Amniotic stem cell (primary cell): Measurements from ENCODE around the gene TMEM63C.
"Not testable (repeated sequence)": the region's sequence is repeated elsewhere in the genome, so short reads cannot be mapped to it uniquely, and the experiment has no call there.

Experiments
- DNase-seq: peaks from one replicate; lab custom pipeline; 2025; lab: John Stamatoyannopoulos, UW

TMEM63C gene

GRCh38 chr14:77157740-77158139, 23.9 kb upstream of the TMEM63C start:
- DNase-seq: no peak

DNA sequence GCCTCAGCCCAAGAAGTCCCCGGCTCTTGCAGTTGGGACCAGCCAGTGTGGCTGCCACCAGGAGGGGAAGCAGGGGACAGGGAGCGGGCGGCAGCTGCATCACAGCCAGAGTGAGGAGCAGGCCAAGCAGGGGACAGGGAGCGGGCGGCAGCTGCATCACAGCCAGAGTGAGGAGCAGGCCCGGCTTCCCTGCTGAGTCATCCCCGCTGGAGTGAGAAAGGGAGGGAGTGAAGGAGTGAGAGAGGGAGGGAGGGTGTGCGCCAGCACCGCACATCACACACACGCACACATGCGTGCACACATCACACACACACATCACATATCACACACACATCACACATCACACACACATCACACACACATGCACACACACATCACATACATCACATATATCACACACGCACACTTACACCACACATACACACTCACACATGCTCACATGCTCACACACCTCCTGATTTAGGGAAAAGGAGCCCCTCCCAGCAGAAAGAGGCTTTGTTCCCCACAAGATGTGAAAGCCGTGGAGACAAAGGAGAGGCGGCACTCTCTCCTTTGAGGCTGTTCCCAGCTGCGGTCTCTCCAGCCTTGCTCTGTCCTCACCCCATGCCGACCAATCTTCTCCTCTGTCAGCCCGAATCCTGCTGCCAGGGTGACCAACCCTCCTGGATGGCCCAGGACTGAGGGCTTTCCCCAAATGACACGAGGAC, 23.3 kb upstream of the TMEM63C start:
- DNase-seq: peak; percentile 55

- DNase-seq: no peak
Measured at GRCh38 chr14:77158882-77159255, 22.7 kb upstream of the TMEM63C start.

DNA sequence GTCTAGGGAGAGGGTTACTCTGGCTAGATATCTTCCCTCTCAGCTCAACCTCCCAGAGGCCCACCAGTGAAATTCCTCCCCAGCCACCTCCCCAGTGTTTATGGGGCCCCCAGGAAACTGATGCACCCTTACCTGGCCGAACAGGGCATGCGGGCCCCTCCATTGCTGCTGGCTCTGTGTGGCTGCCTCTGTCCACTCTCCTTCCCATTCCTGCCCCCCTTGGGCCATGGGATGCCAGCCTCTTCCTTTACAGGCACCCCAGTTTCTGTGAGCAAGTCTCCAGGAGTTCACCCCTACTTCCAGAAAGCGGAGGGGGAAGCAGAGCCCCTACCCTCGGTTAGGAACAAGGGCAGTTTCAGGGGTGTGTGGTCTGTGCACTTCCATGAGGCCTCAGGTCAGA, 20.6 kb upstream of the TMEM63C start:
- DNase-seq: no peak

- DNase-seq: no peak
Measured at GRCh38 chr14:77170045-77170444, 11.6 kb upstream of the TMEM63C start.

DNA sequence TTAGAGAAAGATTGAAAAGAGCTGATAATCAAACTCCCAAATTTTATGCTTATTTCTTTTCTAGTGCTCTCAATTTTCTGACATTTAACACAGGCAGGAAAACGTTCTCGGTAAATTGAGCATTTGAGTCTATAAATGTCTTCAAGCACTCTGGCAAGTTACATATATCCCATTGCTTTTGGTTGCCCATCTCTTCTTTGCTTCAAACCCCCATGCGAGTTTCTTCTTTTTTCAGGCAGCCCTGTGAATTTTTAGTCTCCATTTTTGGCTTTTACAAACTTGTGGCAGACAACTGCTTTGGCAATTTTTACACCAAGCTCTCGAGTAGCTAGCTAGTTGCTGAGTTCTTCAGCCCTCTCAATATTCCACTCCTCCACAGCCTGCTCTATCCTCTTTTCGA, 8.7 kb upstream of the TMEM63C start:
- DNase-seq: no peak

DNA sequence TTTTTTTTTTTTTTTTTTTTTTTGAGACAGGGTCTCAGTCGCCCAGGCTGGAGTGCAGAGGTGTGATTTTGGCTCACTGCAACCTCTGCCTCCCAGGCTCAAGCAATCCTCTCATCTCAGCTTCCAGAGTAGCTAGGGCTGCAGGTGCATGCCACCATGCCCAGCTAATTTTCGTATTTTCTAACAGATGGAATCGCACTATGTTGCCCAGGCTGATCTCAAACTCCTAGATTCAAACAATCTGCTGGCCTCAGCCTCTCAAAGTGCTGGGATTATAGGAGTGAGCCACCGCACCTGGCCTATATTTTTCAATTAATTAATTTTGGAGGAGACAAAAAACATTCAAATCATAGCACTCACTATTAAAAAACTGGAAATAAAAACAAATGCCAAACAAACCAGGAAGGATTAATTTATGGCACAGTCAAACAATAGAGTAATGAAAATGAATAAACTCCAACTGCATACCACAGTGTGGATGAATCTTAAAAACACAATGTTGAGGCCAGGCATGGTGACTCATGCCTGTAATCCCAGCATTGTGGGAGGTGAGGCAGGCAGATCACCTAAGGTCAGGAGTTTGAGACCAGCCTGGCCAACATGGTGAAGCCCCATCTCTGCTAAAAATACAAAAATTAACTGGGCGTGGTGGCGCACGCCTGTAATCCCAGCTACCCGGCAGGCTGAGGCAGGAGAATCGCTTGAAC, 7.5 kb upstream of the TMEM63C start:
- DNase-seq: not testable (repeated sequence)

DNA sequence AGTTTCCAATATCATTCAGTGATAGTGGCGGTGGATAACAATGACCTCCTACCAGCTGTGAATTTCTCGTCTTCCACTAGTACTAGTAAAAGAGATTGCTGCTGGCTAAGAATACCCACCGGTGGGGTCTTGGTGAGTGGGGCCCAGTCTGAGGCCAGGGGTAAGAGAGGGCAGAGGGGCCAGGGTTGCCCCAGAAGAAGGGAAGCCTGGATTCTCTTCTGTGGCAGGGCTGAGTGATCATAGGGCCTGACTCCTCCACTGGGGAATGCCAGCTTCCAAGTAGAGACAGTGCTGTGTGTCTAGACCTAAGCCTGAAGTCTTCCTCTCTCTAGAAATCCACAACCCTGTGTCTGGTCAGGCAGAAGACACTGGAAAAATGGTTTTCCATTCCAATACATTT, 5.8 kb upstream of the TMEM63C start:
- DNase-seq: no peak

- no peak for DNase-seq
Measured at GRCh38 chr14:77177702-77178101, 3.9 kb upstream of the TMEM63C start.

DNA sequence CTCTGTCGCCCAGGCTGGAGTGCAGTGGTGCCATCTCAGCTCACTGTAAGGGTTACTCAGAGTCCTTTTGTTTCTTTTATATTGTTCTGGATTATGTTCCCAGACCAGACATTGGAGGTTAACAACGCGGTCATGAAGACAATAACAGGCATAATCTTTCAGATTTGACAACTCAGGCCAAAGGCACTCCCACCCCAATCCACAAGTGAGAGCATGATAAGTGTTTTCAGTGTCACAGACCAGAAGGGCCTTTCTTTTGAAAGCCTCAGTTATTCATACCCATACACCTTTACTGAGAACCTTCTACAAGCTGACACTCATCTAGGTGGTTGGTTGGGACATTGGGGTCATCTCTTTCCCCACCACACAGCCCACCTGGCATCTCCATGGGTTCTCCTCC, 2.9 kb upstream of the TMEM63C start:
- no peak for DNase-seq

GRCh38 chr14:77180726-77181602, 634 bp upstream of the TMEM63C start:
- no peak for DNase-seq

DNA sequence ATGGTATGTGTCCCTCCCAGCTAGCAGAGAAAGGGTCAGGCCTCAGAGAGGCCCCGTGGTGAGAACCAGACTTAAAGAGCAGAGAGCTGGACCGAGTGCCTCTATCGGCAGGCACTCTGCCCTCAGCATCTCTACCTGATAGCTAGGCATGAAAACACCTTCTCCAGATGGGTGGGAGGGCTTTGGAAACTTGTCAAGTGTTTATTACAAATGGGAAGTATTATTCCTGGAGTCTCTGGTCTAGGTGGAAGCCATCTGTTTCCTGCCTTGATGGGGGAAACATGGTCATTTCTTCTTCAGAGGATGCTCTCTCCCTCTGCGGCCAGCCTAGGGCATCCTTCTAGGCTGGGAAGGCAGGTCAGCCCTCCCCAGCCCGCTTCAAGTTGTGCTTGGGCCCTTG, 2.3 kb downstream of the TMEM63C start:
- no peak for DNase-seq

DNA sequence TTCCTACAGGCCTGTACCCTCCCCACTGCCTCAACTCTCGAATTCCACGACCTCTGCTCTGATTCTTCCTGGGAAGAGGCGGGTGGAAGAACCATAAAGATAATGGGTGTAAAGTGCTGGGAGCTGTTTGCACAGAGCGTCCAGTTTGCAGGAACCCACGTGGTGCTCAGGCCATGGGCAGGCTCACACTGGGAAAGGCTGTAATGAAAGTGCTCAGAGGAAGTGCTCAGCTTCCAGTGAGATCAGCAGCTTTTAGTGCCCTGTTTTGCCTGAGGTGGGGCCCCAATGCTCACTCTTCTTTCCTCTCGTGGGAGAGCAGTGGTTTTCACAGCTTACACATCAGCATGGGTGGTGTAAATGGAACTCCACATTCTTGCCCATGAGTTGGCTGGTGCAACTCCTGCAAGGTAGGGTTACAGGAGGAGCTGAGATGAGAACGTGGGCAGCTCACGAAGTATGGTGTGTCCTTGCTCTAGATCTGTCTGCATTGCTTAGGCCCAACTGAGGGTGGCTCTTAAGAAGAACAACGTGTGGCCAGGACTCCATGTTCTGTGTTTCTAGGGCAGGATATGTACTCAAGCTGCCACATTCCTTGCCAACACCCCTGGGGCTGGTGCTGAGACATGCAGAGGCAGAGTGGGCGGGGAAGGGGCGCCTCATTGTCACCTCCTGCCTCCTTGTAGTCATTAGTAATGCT, 2.9 kb downstream of the TMEM63C start:
- no peak for DNase-seq

GRCh38 chr14:77185093-77185465, 3.5 kb downstream of the TMEM63C start:
- DNase-seq: no peak

DNA sequence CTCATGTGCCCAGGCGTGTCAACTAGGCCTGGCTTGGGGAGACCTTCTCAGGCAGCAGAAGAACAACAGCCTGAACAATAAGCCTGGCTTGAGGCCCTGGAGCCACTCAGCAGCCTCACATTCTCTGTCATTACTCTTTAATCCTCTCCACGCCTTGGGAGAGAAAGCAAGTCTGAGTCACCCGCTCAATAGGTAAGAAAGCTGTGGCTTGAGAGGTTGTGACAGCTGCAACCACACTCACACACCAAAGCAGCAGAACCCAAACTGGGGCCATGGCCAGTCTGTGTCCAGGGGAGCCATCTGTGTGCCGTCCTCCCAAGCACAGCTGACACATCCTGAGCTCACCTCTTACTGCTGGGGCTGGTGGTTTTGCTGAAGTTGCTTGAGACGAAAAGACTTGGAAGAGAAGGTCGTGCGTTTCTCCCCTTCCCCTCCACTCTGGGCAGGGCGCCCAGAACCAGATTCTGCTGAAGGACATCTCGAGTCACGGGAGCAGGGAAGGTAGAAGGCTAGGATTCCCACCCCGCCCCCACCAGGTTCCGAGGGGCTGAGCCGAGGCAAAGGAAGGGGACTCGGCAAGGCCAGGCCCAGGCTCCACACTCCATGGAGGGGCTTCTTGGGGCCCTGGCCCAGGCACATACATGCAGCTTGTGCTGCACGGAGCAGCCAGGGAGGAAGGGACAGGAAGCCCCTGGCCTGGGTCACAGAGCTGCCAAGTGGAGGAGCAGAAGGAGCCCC, 5.5 kb downstream of the TMEM63C start:
- no peak for DNase-seq

DNA sequence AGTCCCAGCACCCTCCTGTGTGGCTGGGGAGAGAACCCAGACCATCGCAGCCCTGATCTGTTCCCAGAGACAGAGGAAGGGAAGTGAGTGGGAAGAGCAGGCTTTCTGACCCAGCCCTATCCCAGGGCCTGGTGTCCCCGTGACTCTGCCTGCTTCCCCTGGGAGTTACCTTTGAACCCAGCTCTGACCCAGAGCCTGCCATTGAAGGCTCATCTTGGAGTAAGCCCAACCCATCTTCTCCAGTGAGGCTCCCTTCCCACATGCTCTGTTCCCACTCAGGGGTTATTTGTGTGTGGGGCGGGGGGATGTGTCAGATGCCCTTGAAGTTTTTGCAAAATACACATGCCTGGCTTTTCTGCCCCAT, 6.0 kb downstream of the TMEM63C start:
- no peak for DNase-seq

DNA sequence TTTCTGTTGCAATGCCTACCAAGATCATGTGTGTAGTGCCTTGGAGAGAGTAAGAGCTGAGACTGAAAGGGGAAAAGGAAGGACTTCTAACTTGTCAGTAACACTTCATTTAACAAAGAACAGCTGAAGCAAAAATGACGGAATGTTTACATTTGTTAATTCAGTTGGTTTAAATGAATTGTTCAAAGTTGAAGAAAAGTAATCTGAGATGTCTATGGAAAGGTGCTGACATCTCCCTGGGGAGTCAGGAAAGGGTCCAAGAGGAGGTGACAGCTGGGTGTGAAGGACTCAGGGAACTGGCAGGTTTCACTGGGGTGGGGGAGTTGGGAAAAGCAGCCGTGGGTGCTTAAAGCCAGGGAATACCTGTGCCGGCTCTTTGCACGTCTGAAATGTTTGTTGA, 7.9 kb downstream of the TMEM63C start:
- DNase-seq: no peak

DNA sequence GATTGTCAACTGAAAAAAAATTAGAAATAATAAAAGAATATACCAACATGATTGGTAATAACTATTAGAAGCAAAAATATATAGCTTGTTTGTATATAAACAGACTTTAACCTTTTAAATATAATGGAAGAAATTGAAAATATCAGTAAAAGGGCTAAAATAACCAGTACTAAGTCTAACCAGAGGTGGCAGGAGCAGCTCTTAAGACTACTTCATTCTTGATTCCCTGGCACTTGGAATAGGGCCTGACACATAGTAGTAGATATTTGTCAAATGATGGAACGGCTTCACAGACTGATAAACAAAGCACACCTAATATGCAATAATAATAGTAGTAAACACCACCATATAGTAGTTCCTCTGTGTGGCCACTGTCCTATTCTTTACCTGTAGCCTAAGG, 9.4 kb downstream of the TMEM63C start:
- no peak for DNase-seq

GRCh38 chr14:77194706-77195105, 13.1 kb downstream of the TMEM63C start:
- no peak for DNase-seq

- no peak for DNase-seq
Measured at GRCh38 chr14:77195766-77196165, 14.2 kb downstream of the TMEM63C start.

DNA sequence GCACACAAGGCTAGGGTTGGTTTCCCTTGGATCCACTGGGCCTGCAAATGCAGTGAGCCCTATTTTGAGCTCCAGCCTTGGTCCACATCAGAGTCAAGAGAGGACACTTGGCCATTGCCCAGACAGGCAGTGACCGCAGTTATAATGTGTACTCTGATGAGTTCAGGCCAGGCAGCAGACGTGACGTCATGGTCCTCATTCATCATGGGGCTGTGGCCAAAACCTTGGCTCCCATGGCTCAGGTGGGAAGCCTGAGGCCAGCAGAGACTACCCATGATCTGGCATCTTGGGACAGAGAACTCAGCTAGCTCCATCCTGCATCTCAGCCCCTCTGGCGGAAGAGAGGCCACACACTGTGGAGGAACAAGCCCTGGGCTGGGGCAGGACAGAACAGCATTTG, 16.4 kb downstream of the TMEM63C start:
- DNase-seq: no peak

GRCh38 chr14:77198561-77198960, 17.0 kb downstream of the TMEM63C start:
- DNase-seq: no peak
